ENCODE measurements around the gene FRMD8. TPM values are rescaled to one million over a fixed set of nuclear protein-coding genes. Genes with fewer than 3 reads are reported as not detected.

Gene FRMD8
- total and polyA plus RNA-seq, 9 of the 15 experiments (the other 6 are each of a cell fraction or from before 2014, with no cell fraction given), result 4.5 to 54.5 (median 15.8) TPM

- TF ChIP-seq POLR2G (IDR thresholded peaks at IDR 0.05; ENCODE audit: low read depth, low read length) (0 out of 2 replicates have a peak, but pooled peaks have one; percentile 31), SFPQ (IDR thresholded peaks at IDR 0.05; ENCODE audit: low read depth, low read length) (no peak), CBX1 (IDR thresholded peaks at IDR 0.05; ENCODE audit: low read depth) (no peak), SP1 (CRISPR knock-in tag; IDR thresholded peaks at IDR 0.05) (no peak), ERF (CRISPR knock-in tag; IDR thresholded peaks at IDR 0.05) (no peak), ZNF146 (CRISPR knock-in tag; IDR thresholded peaks at IDR 0.05; ENCODE audit: unreplicated experiment) (no peak), NFATC3 (IDR thresholded peaks at IDR 0.05) (no peak), RREB1 (CRISPR knock-in tag; IDR thresholded peaks at IDR 0.05) (no peak), RBFOX2 (IDR thresholded peaks at IDR 0.05; ENCODE audit: low read depth, low read length) (peak; percentile 48; the same call in 1 of the 2 replicates), GTF3C2 (IDR thresholded peaks at IDR 0.05; ENCODE audit: borderline replicate concordance, extremely low read depth, insufficient read length) (no peak)
Measured at GRCh38 chr11:65389294-65389980, 3.0 kb downstream of the FRMD8 start (continued).

All from K562 (cell line).